H1 (cell line): ENCODE results near the gene MAGEB6. TPM values are rescaled to one million over a fixed set of nuclear protein-coding genes. Genes with fewer than 3 reads are reported as not detected.

Experiments used
- polyA plus RNA-seq, 7 experiments: library from polyadenylated mRNA; depleted of rRNA in 3 of 7; stranded (reverse) in 5 of 7; unstranded in 2 of 7; fragments of >200 nt in 5 of 7; fragments of 200-250 nt in 2 of 7; gene quantifications; 1 replicate in 5 of 7; 2 replicates in 1 of 7; 4 replicates in 1 of 7; pipeline versions ENCODE4 v1.2.1 to v1.2.3, GENCODE V29; 2011 to 2013; ENCODE audit warnings: missing spikeins in 2 of 7, mixed read lengths in 2 of 7
- total RNA-seq: library from RNA; stranded (reverse); fragmentation: NEBNext Ultra II Directional; extraction: Animal tissue kit (Norgen Biotek cat#: 25700); gene quantifications from 2 replicates; pipeline ENCODE4 v1.2.1, GENCODE V29; 2021

Gene MAGEB6
- total and polyA plus RNA-seq, 2 of the 8 experiments (the other 6 are each of a cell fraction or from before 2014, with no cell fraction given): not detected

Other genes starting within 250 kb of the MAGEB6 start
- gene MAGEB18, start 54.1 kb upstream of the MAGEB6 start, total RNA-seq: not detected in 2 replicates
- not detected in 2 replicates for gene MAGEB18, start 54.1 kb upstream of the MAGEB6 start, polyA plus RNA-seq (2011; rRNA removed)
- gene MAGEB6B, start 31.8 kb upstream of the MAGEB6 start, total RNA-seq: not detected in 2 replicates
- not detected in 2 replicates for gene MAGEB6B, start 31.8 kb upstream of the MAGEB6 start, polyA plus RNA-seq (2011; rRNA removed)
- not detected in 2 replicates for gene MAGEB5, start 23.7 kb downstream of the MAGEB6 start, total RNA-seq
- not detected in 2 replicates for gene MAGEB5, start 23.7 kb downstream of the MAGEB6 start, polyA plus RNA-seq (2011; rRNA removed)